RWPE2 (cell line): ENCODE results near the gene NCK1.
"Not testable (repeated sequence)": the region's sequence is repeated elsewhere in the genome, so short reads cannot be mapped to it uniquely, and the experiment has no call there.

Experiments used
- ATAC-seq: fragments of 200-7000 bp; cut with Tn5 transposase; 3 replicates; pipeline ENCODE4 v1.9.1; 2021; ENCODE audit warnings: low read depth
- DNase-seq: peaks from one replicate; pipeline ENCODE4 v3.0.0-alpha.2; 2020; ENCODE audit warnings: low spot score
- H3K27ac ChIP-seq: fragments of 450-650 bp; 2 replicates; pipeline ENCODE4 v1.5.1; 2017; ENCODE audit warnings: mild to moderate bottlenecking; ENCODE audit not compliant: poor library complexity, severe bottlenecking
- H3K27me3 ChIP-seq: fragments of 250-450 bp; sonication (Bioruptor Pico); 2 replicates; pipeline ENCODE4 v1.5.1; 2021; ENCODE audit warnings: mild to moderate bottlenecking, moderate library complexity; ENCODE audit not compliant: insufficient read depth, poor library complexity, severe bottlenecking
- H3K36me3 ChIP-seq: fragments of 250-450 bp; sonication (Bioruptor Pico); 2 replicates; pipeline ENCODE4 v1.5.1; 2020; ENCODE audit warnings: low read depth, mild to moderate bottlenecking, moderate library complexity
- H3K4me1 ChIP-seq: fragments of 250-450 bp; sonication (Bioruptor Pico); 2 replicates; pipeline ENCODE4 v1.5.1; 2021; ENCODE audit warnings: mild to moderate bottlenecking, moderate library complexity; ENCODE audit not compliant: insufficient read depth, poor library complexity, severe bottlenecking
- H3K4me3 ChIP-seq: fragments of 250-450 bp; sonication (Bioruptor Pico); 2 replicates; pipeline ENCODE4 v1.5.1; 2021; ENCODE audit warnings: mild to moderate bottlenecking, moderate library complexity; ENCODE audit not compliant: severe bottlenecking
- H3K9me3 ChIP-seq: fragments of 250-450 bp; sonication (Bioruptor Pico); 2 replicates; pipeline ENCODE4 v1.5.1; 2021; ENCODE audit warnings: mild to moderate bottlenecking, moderate library complexity; ENCODE audit not compliant: severe bottlenecking
- CTCF ChIP-seq: fragments of 450-650 bp; IDR thresholded peaks from one replicate; pipeline ENCODE4 v1.5.1; 2017; ENCODE audit warnings: mild to moderate bottlenecking, moderate library complexity; ENCODE audit not compliant: poor library complexity, severe bottlenecking

NCK1 gene

GRCh38 chr3:136984837-136985236 is 122.8 kb downstream of the NCK1 start:
- no peak overlapping the region for H3K4me3 ChIP-seq
- ATAC-seq (peak; percentile 94), DNase-seq (no peak)
- peak overlapping the region; percentile 86 for H3K27ac ChIP-seq
- no peak for TF ChIP-seq CTCF
- no peaks in the 10 kb centered on the region for H3K27me3 ChIP-seq
- H3K4me1 ChIP-seq = peaks cover 23% of the 10 kb centered on the region
- H3K9me3 ChIP-seq = no peaks in the 10 kb centered on the region
- H3K36me3 ChIP-seq = peaks cover 88% of the 10 kb centered on the region

- H3K27ac ChIP-seq = peak overlapping the region; percentile 92
- DNase-seq, ATAC-seq, H3K4me3 ChIP-seq, H3K9me3 ChIP-seq, H3K27me3 ChIP-seq: not testable (repeated sequence)
- peaks cover 41% of the 10 kb centered on the region for H3K4me1 ChIP-seq
- peaks cover 88% of the 10 kb centered on the region for H3K36me3 ChIP-seq
These were observed 125.5 kb downstream of the NCK1 start for GRCh38 chr3:136987398-136987980.

- no peak for ATAC-seq
- no peak overlapping the region for H3K4me3 ChIP-seq
These were observed 126.6 kb downstream of the NCK1 start for GRCh38 chr3:136988651-136989050.

GRCh38 chr3:136989781-136990524 is 127.9 kb downstream of the NCK1 start:
- Histone ChIP-seq H3K27me3 (no peaks in the 10 kb centered on the region), H3K9me3 (no peaks in the 10 kb centered on the region), H3K36me3 (peaks cover 84% of the 10 kb centered on the region), H3K4me1 (peaks cover 45% of the 10 kb centered on the region), H3K4me3 (no peak overlapping the region), H3K27ac (peak overlapping the region; percentile 92)
- DNase-seq (no peak), ATAC-seq (no peak)
- TF ChIP-seq CTCF = no peak

More at GRCh38 chr3:136988651-136989050, 126.6 kb downstream of the NCK1 start:
- H3K27me3 ChIP-seq = no peaks in the 10 kb centered on the region
- peaks cover 85% of the 10 kb centered on the region for H3K36me3 ChIP-seq
- DNase-seq = no peak
- no peaks in the 10 kb centered on the region for H3K9me3 ChIP-seq
- peaks cover 45% of the 10 kb centered on the region for H3K4me1 ChIP-seq
- peak overlapping the region; percentile 92 for H3K27ac ChIP-seq
- no peak for TF ChIP-seq CTCF

GRCh38 chr3:136990826-136991225 is 128.8 kb downstream of the NCK1 start:
- Histone ChIP-seq H3K27me3 (no peaks in the 10 kb centered on the region), H3K9me3 (no peaks in the 10 kb centered on the region), H3K36me3 (peaks cover 85% of the 10 kb centered on the region), H3K4me3 (no peak overlapping the region), H3K4me1 (peaks cover 47% of the 10 kb centered on the region), H3K27ac (peak overlapping the region; percentile 92)
- no peak for TF ChIP-seq CTCF
- peak; percentile 59 for ATAC-seq
- DNase-seq = no peak
